Loucy (cell line): ENCODE data around the gene PRR20B.
"Not testable (repeated sequence)": the region's sequence is repeated elsewhere in the genome, so short reads cannot be mapped to it uniquely, and the experiment has no call there.

Experiments used
- H2AFZ ChIP-seq: fragments of 200-600 bp; sonication (generic); 2 replicates; pipeline ENCODE4 v1.6.0; 2016; ENCODE audit warnings: antibody characterized with exemption, mild to moderate bottlenecking, low read length, moderate library complexity
- H3F3A ChIP-seq: fragments of 200-600 bp; 2 replicates; pipeline ENCODE4 v1.6.0; 2016; ENCODE audit warnings: antibody characterized with exemption, low read depth, mild to moderate bottlenecking
- H3K27me3 ChIP-seq: fragments of 200-600 bp; sonication (generic); 2 replicates; pipeline ENCODE4 v1.6.1; 2014; ENCODE audit warnings: low read length, mild to moderate bottlenecking; ENCODE audit not compliant: insufficient read depth, poor library complexity, severe bottlenecking
- H3K36me3 ChIP-seq: fragments of 200-600 bp; sonication (generic); 2 replicates; pipeline ENCODE4 v1.6.1; 2016; ENCODE audit warnings: low read length; ENCODE audit not compliant: insufficient read depth
- H3K4me1 ChIP-seq: fragments of 200-600 bp; sonication (generic); 2 replicates; pipeline ENCODE4 v1.5.1; 2014; ENCODE audit warnings: low read length, mild to moderate bottlenecking; ENCODE audit not compliant: insufficient read depth, poor library complexity, severe bottlenecking
- H3K4me2 ChIP-seq: fragments of 200-600 bp; sonication (generic); 2 replicates; pipeline ENCODE4 v1.6.0; 2014; ENCODE audit warnings: antibody characterized with exemption, low read length, low read depth, mild to moderate bottlenecking; ENCODE audit not compliant: poor library complexity, severe bottlenecking
- H3K4me3 ChIP-seq: fragments of 200-600 bp; sonication (generic); 2 replicates; pipeline ENCODE4 v1.5.1; 2014; ENCODE audit warnings: low read length, mild to moderate bottlenecking, mixed read lengths; ENCODE audit not compliant: poor library complexity, severe bottlenecking
- H3K79me2 ChIP-seq: fragments of 200-600 bp; sonication (generic); 2 replicates; pipeline ENCODE4 v1.6.1; 2014; ENCODE audit warnings: low read length; ENCODE audit not compliant: insufficient read depth
- H3K9ac ChIP-seq: fragments of 200-600 bp; sonication (generic); 2 replicates; pipeline ENCODE4 v1.6.0; 2014; ENCODE audit warnings: mild to moderate bottlenecking, low read depth, low read length, moderate library complexity; ENCODE audit not compliant: poor library complexity, severe bottlenecking
- H3K9me2 ChIP-seq: fragments of 200-600 bp; sonication (generic); replicated peaks from 2 replicates; pipeline ENCODE4 v1.6.1; 2016; ENCODE audit warnings: low read depth, low read length, mixed read lengths
- H3K9me3 ChIP-seq: fragments of 200-600 bp; sonication (generic); 2 replicates; pipeline ENCODE4 v1.6.1; 2014; ENCODE audit warnings: mild to moderate bottlenecking, antibody characterized with exemption, low read length, low read depth; ENCODE audit not compliant: insufficient read depth
- H4K20me1 ChIP-seq: fragments of 200-600 bp; sonication (generic); 2 replicates; pipeline ENCODE4 v1.6.0; 2014; ENCODE audit warnings: antibody characterized with exemption, low read length, mild to moderate bottlenecking; ENCODE audit not compliant: insufficient read depth, poor library complexity, severe bottlenecking
- CTCF ChIP-seq: fragments of 200-600 bp; sonication (generic); conservative IDR thresholded peaks from 2 replicates; pipeline ENCODE4 v1.5.1; 2014; ENCODE audit warnings: mild to moderate bottlenecking, antibody characterized with exemption, low read length
- EZH2phosphoT487 ChIP-seq: fragments of 200-600 bp; IDR thresholded peaks from 2 replicates; pipeline ENCODE4 v1.6.1; 2018; ENCODE audit warnings: antibody characterized with exemption, mild to moderate bottlenecking, moderate library complexity, borderline replicate concordance

PRR20B gene

GRCh38 chr13:57136093-57136492, 11.2 kb upstream of the PRR20B start:
- H3K9ac ChIP-seq: no peak overlapping the region
- H3K4me1 ChIP-seq: no peaks in the 10 kb centered on the region
- no peaks in the 10 kb centered on the region for H3K79me2 ChIP-seq
- H4K20me1 ChIP-seq: no peaks in the 10 kb centered on the region
- no peaks in the 10 kb centered on the region for H3K9me2 ChIP-seq
- no peaks in the 10 kb centered on the region for H3K9me3 ChIP-seq
- H3F3A ChIP-seq: no peaks in the 10 kb centered on the region
- H2AFZ ChIP-seq: no peak overlapping the region
- no peaks in the 10 kb centered on the region for H3K27me3 ChIP-seq
- no peaks in the 10 kb centered on the region for H3K36me3 ChIP-seq
- no peak overlapping the region for H3K4me2 ChIP-seq
- no peak for TF ChIP-seq CTCF
- TF ChIP-seq EZH2phosphoT487: no peak
- H3K4me3 ChIP-seq: no peak overlapping the region

GRCh38 chr13:57137585-57137984, 9.7 kb upstream of the PRR20B start:
- H3F3A ChIP-seq: no peaks in the 10 kb centered on the region
- no peak for TF ChIP-seq CTCF
- TF ChIP-seq EZH2phosphoT487: no peak
- no peaks in the 10 kb centered on the region for H3K9me2 ChIP-seq
- H2AFZ ChIP-seq: no peak overlapping the region
- no peaks in the 10 kb centered on the region for H3K27me3 ChIP-seq
- no peak overlapping the region for H3K4me2 ChIP-seq
- H3K79me2 ChIP-seq: no peaks in the 10 kb centered on the region
- no peaks in the 10 kb centered on the region for H4K20me1 ChIP-seq
- H3K9me3 ChIP-seq: no peaks in the 10 kb centered on the region
- H3K4me3 ChIP-seq: no peak overlapping the region
- no peaks in the 10 kb centered on the region for H3K4me1 ChIP-seq
- no peak overlapping the region for H3K9ac ChIP-seq
- no peaks in the 10 kb centered on the region for H3K36me3 ChIP-seq

- H2AFZ ChIP-seq: no peak overlapping the region
- TF ChIP-seq EZH2phosphoT487: no peak
- TF ChIP-seq CTCF: no peak
Observed at GRCh38 chr13:57138988-57139387, 8.3 kb upstream of the PRR20B start.

GRCh38 chr13:57139781-57140180, 7.5 kb upstream of the PRR20B start:
- H4K20me1 ChIP-seq, H3K9ac ChIP-seq, H3K9me3 ChIP-seq, H3K27me3 ChIP-seq, H3K79me2 ChIP-seq, H3K4me1 ChIP-seq, H3F3A ChIP-seq, H2AFZ ChIP-seq, H3K36me3 ChIP-seq, H3K4me3 ChIP-seq, H3K4me2 ChIP-seq, H3K9me2 ChIP-seq: not testable (repeated sequence)

More at GRCh38 chr13:57138988-57139387, 8.3 kb upstream of the PRR20B start:
- Histone ChIP-seq H3K27me3 (no peaks in the 10 kb centered on the region), H4K20me1 (no peaks in the 10 kb centered on the region), H3K36me3 (no peaks in the 10 kb centered on the region), H3K9me2 (no peaks in the 10 kb centered on the region), H3F3A (no peaks in the 10 kb centered on the region), H3K79me2 (no peaks in the 10 kb centered on the region), H3K9me3 (no peaks in the 10 kb centered on the region), H3K4me1 (no peaks in the 10 kb centered on the region), H3K9ac (no peak overlapping the region), H3K4me2 (no peak overlapping the region), H3K4me3 (no peak overlapping the region)

- H3F3A ChIP-seq, H3K79me2 ChIP-seq, H3K4me3 ChIP-seq, H3K4me2 ChIP-seq, H3K9me3 ChIP-seq, H3K9ac ChIP-seq, H2AFZ ChIP-seq, H4K20me1 ChIP-seq, H3K9me2 ChIP-seq, H3K4me1 ChIP-seq, H3K27me3 ChIP-seq, H3K36me3 ChIP-seq: not testable (repeated sequence)
Observed at GRCh38 chr13:57140235-57140968, 6.9 kb upstream of the PRR20B start, which contains the start of gene PRR20A. PRR20A (plus strand) TSS chr13:57140918; CDS start chr13:57141305, 387 bp downstream.
